HG03135 (cell line): ENCODE results near the gene ELFN2.

ENCODE experiments used
- ATAC-seq: cut with Tn5 transposase; IDR thresholded peaks from one replicate; pipeline ENCODE4 v1.9.1; 2021; ENCODE audit warnings: mild to moderate bottlenecking, moderate library complexity; ENCODE audit not compliant: unreplicated experiment

The ELFN2 gene

GRCh38 chr22:37318364-37319109, 108.7 kb downstream of the ELFN2 start:
- no peak for ATAC-seq
